WTC11 (cell line): ENCODE measurements around the gene HNRNPA0. TPM values are rescaled to one million over a fixed set of nuclear protein-coding genes. Genes with fewer than 3 reads are reported as not detected.
A peak's percentile ranks its signal among the peaks of the same experiment; 100 is the strongest.

Experiments
- ATAC-seq: fragments of 200-7000 bp; cut with Tn5 transposase; 2 replicates; pipeline ENCODE4 v1.10.0; 2021; ENCODE audit warnings: mild to moderate bottlenecking, moderate library complexity
- CTCF ChIA-PET: fragments of 300-600 bp; sonication (Branson Sonifier 250); formaldehyde crosslinking; loops from one replicate; lab custom pipeline; 2021; ENCODE audit warnings: antibody characterized with exemption; lab: Charles Lee
- POLR2A ChIA-PET: fragments of 350-600 bp; sonication (Branson Sonifier 250); formaldehyde crosslinking; loops from one replicate; lab custom pipeline; 2021; ENCODE audit warnings: antibody characterized with exemption; lab: Charles Lee
- DNase-seq: peaks from one replicate; pipeline ENCODE4 v3.0.0; 2021; ENCODE audit warnings: low spot score
- H3K27ac Mint-ChIP-seq: 2 replicates; pipeline ENCODE4 v1.8.0; 2021; ENCODE audit warnings: mixed read lengths
- H3K27me3 Mint-ChIP-seq: 2 replicates; pipeline ENCODE4 v1.8.0; 2021; ENCODE audit warnings: low read depth, mild to moderate bottlenecking, moderate library complexity, mixed read lengths
- H3K36me3 Mint-ChIP-seq: 2 replicates; pipeline ENCODE4 v1.8.0; 2021; ENCODE audit warnings: mixed read lengths
- H3K4me1 Mint-ChIP-seq: 2 replicates; pipeline ENCODE4 v1.8.0; 2022; ENCODE audit warnings: mixed read lengths
- H3K4me3 Mint-ChIP-seq: 2 replicates; pipeline ENCODE4 v1.8.0; 2021; ENCODE audit warnings: mild to moderate bottlenecking, moderate library complexity, mixed read lengths
- H3K9me3 Mint-ChIP-seq: 2 replicates; pipeline ENCODE4 v1.8.0; 2021; ENCODE audit warnings: mixed read lengths
- ATF1 ChIP-seq: sonication (generic); formaldehyde crosslinking; IDR thresholded peaks from 2 replicates; pipeline ENCODE4 v1.8.1; 2023; ENCODE audit warnings: mild to moderate bottlenecking, moderate library complexity, missing genetic modification reagents
- CREM ChIP-seq: sonication (generic); formaldehyde crosslinking; IDR thresholded peaks from 2 replicates; pipeline ENCODE4 v1.8.1; 2022; ENCODE audit warnings: mild to moderate bottlenecking, missing genetic modification reagents, moderate library complexity
- ELF4 ChIP-seq: sonication (generic); formaldehyde crosslinking; IDR thresholded peaks from 2 replicates; pipeline ENCODE4 v1.8.1; 2022; ENCODE audit warnings: low read depth, mild to moderate bottlenecking, moderate library complexity, missing genetic modification reagents
- NR1H2 ChIP-seq: sonication (generic); formaldehyde crosslinking; IDR thresholded peaks from 2 replicates; pipeline ENCODE4 v1.9.0; 2021; ENCODE audit warnings: mild to moderate bottlenecking, moderate library complexity, missing genetic modification reagents
- SMAD4 ChIP-seq: sonication (generic); formaldehyde crosslinking; IDR thresholded peaks from 2 replicates; pipeline ENCODE4 v1.8.0; 2022; ENCODE audit warnings: mild to moderate bottlenecking, missing genetic modification reagents
- TEAD4 ChIP-seq: sonication (generic); formaldehyde crosslinking; IDR thresholded peaks from 2 replicates; pipeline ENCODE4 v1.8.0; 2022; ENCODE audit warnings: mild to moderate bottlenecking, missing genetic modification reagents
- TP53 ChIP-seq: sonication (generic); formaldehyde crosslinking; IDR thresholded peaks from 2 replicates; pipeline ENCODE4 v1.8.1; 2023; ENCODE audit warnings: mild to moderate bottlenecking, missing genetic modification reagents
- ZNF317 ChIP-seq: sonication (generic); formaldehyde crosslinking; IDR thresholded peaks from 2 replicates; pipeline ENCODE4 v1.8.1; 2023; ENCODE audit warnings: low read depth, mild to moderate bottlenecking, moderate library complexity, missing genetic modification reagents, borderline replicate concordance
- total RNA-seq: library from RNA; stranded (reverse); gene quantifications from 3 replicates; pipeline ENCODE4 v1.2.3, GENCODE V29; 2021
- TF ChIP-seq, protein P1 (sequence below): sonication (generic); formaldehyde crosslinking; IDR thresholded peaks from 2 replicates; pipeline ENCODE4 v1.8.1; 2023; ENCODE audit warnings: mild to moderate bottlenecking, missing genetic modification reagents, moderate library complexity
- TF ChIP-seq, protein P2 (sequence below): sonication (generic); formaldehyde crosslinking; IDR thresholded peaks from 2 replicates; pipeline ENCODE4 v1.8.1; 2023; ENCODE audit warnings: mild to moderate bottlenecking, moderate library complexity, missing genetic modification reagents
- TF ChIP-seq, protein P3 (sequence below): sonication (generic); formaldehyde crosslinking; IDR thresholded peaks from 2 replicates; pipeline ENCODE4 v1.8.0; 2022; ENCODE audit warnings: mild to moderate bottlenecking, missing genetic modification reagents
- TF ChIP-seq, protein P4 (sequence below): fragments of 250-450 bp; sonication (Bioruptor Pico); IDR thresholded peaks from 2 replicates; pipeline ENCODE4 v1.8.0; 2021; ENCODE audit warnings: mild to moderate bottlenecking
- TF ChIP-seq, protein P5 (sequence below): sonication (generic); formaldehyde crosslinking; IDR thresholded peaks from 2 replicates; pipeline ENCODE4 v1.8.0; 2023; ENCODE audit warnings: missing genetic modification reagents, mild to moderate bottlenecking, borderline replicate concordance
- TF ChIP-seq, protein P6 (sequence below): sonication (generic); formaldehyde crosslinking; conservative IDR thresholded peaks from 2 replicates; pipeline ENCODE4 v1.8.1; 2022; ENCODE audit warnings: mild to moderate bottlenecking, missing genetic modification reagents

The HNRNPA0 gene
- total RNA-seq, 1 experiment from 2014 or later: 66.6 TPM

DNA sequence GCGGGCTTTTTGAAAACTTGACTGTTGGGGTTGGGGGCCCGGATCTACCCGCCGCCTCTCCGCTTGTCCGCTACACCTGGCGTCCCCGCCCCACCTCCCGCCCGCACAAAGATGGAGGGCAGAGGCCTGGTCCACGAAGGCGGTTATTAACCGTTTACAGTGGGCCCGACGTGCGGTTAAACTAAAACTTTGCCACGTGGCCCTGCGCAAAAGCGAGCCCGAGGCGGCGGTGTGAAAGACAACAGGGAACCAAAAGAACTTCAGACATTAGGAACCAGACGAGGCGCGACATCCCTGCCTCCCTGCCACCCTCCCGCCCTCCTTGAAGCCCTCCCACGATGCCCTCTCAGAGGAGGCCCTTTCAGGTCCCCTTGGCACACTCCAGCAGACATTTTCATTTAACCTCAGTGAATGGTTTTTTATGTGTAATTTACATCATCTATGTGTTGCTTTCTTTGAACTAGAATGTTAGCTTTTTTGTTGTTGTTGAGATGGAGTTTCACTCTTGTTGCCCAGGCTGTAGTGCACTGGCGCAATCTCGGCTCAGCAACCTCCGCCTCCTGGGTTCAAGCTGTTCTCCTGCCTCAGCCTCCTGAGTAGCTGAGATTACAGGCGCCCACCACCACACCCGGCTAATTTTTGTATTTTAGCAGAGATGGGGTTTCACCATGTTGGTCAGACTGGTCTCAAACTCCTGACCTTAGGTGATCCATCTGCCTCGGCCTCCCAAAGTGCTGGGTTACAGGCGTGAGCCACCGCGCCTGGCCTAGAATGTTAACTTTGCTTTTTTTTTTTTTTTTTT is 999 bp upstream of the HNRNPA0 start:
- Mint-ChIP-seq H3K36me3 (peaks cover 19% of the 10 kb centered on the region), H3K27ac (peak overlapping the region; percentile 95), H3K9me3 (peaks cover 5% of the 10 kb centered on the region), H3K4me3 (peak overlapping the region; percentile 95), H3K4me1 (peaks cover 22% of the 10 kb centered on the region), H3K27me3 (peaks cover 35% of the 10 kb centered on the region)
- DNase-seq (no peak), ATAC-seq (peak; percentile 21)
- ChIA-PET POLR2A (interaction anchor here (3.8 kb wide), 1 partner anchor 19 kb away, joined by 20 read pairs; the partner anchor contains the start of gene KLHL3), CTCF (interaction anchor here (0.7 to 1.8 kb wide), 4 partner anchors 13 to 126 kb away, joined by 3 to 7 read pairs (median 6); no protein-coding TSS in a partner anchor)
- TF ChIP-seq CREM (CRISPR knock-in tag) (0 out of 2 replicates have a peak, but pooled peaks have one; percentile 32), NR1H2 (no peak), ELF4 (0 out of 2 replicates have a peak, but pooled peaks have one; percentile 38), ZNF317 (CRISPR knock-in tag) (no peak), ATF1 (no peak)
- TF ChIP-seq, protein P1, sequence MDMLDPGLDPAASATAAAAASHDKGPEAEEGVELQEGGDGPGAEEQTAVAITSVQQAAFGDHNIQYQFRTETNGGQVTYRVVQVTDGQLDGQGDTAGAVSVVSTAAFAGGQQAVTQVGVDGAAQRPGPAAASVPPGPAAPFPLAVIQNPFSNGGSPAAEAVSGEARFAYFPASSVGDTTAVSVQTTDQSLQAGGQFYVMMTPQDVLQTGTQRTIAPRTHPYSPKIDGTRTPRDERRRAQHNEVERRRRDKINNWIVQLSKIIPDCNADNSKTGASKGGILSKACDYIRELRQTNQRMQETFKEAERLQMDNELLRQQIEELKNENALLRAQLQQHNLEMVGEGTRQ (CRISPR knock-in tag): peak; percentile 10; the same call in 1 of the 2 replicates
- TF ChIP-seq, protein P2, sequence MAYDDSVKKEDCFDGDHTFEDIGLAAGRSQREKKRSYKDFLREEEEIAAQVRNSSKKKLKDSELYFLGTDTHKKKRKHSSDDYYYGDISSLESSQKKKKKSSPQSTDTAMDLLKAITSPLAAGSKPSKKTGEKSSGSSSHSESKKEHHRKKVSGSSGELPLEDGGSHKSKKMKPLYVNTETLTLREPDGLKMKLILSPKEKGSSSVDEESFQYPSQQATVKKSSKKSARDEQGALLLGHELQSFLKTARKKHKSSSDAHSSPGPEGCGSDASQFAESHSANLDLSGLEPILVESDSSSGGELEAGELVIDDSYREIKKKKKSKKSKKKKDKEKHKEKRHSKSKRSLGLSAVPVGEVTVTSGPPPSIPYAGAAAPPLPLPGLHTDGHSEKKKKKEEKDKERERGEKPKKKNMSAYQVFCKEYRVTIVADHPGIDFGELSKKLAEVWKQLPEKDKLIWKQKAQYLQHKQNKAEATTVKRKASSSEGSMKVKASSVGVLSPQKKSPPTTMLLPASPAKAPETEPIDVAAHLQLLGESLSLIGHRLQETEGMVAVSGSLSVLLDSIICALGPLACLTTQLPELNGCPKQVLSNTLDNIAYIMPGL (CRISPR knock-in tag): 0 out of 2 replicates have a peak, but pooled peaks have one; percentile 7
- TF ChIP-seq, protein P3, sequence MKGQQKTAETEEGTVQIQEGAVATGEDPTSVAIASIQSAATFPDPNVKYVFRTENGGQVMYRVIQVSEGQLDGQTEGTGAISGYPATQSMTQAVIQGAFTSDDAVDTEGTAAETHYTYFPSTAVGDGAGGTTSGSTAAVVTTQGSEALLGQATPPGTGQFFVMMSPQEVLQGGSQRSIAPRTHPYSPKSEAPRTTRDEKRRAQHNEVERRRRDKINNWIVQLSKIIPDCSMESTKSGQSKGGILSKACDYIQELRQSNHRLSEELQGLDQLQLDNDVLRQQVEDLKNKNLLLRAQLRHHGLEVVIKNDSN (CRISPR knock-in tag): no peak; the same call in 1 of the 2 replicates
- TF ChIP-seq, protein P4, sequence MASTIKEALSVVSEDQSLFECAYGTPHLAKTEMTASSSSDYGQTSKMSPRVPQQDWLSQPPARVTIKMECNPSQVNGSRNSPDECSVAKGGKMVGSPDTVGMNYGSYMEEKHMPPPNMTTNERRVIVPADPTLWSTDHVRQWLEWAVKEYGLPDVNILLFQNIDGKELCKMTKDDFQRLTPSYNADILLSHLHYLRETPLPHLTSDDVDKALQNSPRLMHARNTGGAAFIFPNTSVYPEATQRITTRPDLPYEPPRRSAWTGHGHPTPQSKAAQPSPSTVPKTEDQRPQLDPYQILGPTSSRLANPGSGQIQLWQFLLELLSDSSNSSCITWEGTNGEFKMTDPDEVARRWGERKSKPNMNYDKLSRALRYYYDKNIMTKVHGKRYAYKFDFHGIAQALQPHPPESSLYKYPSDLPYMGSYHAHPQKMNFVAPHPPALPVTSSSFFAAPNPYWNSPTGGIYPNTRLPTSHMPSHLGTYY (CRISPR knock-in tag): no peak

DNA sequence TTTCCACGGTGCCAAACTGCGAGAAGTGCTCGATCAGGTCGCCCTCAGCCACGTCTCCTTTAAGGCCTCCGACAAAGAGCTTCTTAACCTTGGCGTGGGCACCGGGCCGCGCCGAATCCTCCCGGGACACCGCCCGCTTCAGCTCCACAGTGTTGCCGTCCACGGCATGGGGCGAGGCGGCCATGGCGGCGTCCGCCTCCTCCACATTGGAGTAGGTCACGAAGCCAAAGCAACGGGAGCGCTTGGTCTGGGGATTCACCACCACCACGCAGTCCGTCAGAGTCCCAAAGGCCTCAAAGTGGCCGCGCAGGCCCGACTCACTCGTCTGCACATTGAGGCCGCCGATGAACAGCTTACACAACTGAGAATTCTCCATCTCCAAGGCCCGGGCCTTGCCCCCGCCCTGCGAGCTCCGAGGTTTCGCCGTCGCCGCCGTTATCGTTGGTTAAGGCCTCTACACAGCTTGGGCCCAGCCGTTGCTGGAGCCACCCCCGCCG is 424 bp downstream of the HNRNPA0 start:
- TF ChIP-seq TEAD4 (CRISPR knock-in tag) (peak; percentile 4; the same call in 1 of the 2 replicates), SMAD4 (CRISPR knock-in tag) (peak; percentile 41; the same call in 1 of the 2 replicates), TP53 (no peak)
- TF ChIP-seq, protein P5, sequence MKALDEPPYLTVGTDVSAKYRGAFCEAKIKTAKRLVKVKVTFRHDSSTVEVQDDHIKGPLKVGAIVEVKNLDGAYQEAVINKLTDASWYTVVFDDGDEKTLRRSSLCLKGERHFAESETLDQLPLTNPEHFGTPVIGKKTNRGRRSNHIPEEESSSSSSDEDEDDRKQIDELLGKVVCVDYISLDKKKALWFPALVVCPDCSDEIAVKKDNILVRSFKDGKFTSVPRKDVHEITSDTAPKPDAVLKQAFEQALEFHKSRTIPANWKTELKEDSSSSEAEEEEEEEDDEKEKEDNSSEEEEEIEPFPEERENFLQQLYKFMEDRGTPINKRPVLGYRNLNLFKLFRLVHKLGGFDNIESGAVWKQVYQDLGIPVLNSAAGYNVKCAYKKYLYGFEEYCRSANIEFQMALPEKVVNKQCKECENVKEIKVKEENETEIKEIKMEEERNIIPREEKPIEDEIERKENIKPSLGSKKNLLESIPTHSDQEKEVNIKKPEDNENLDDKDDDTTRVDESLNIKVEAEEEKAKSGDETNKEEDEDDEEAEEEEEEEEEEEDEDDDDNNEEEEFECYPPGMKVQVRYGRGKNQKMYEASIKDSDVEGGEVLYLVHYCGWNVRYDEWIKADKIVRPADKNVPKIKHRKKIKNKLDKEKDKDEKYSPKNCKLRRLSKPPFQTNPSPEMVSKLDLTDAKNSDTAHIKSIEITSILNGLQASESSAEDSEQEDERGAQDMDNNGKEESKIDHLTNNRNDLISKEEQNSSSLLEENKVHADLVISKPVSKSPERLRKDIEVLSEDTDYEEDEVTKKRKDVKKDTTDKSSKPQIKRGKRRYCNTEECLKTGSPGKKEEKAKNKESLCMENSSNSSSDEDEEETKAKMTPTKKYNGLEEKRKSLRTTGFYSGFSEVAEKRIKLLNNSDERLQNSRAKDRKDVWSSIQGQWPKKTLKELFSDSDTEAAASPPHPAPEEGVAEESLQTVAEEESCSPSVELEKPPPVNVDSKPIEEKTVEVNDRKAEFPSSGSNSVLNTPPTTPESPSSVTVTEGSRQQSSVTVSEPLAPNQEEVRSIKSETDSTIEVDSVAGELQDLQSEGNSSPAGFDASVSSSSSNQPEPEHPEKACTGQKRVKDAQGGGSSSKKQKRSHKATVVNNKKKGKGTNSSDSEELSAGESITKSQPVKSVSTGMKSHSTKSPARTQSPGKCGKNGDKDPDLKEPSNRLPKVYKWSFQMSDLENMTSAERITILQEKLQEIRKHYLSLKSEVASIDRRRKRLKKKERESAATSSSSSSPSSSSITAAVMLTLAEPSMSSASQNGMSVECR (CRISPR knock-in tag): peak; percentile 21; the same call in 1 of the 2 replicates
- TF ChIP-seq, protein P2 (CRISPR knock-in tag): peak; percentile 8; the same call in 1 of the 2 replicates
- TF ChIP-seq, protein P6, sequence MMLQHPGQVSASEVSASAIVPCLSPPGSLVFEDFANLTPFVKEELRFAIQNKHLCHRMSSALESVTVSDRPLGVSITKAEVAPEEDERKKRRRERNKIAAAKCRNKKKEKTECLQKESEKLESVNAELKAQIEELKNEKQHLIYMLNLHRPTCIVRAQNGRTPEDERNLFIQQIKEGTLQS (CRISPR knock-in tag): no peak
- no peaks in the 10 kb centered on the region for H3K9me3 Mint-ChIP-seq
- peak overlapping the region; percentile 95 for H3K4me3 Mint-ChIP-seq
- H3K27ac Mint-ChIP-seq: peak overlapping the region; percentile 93
- H3K27me3 Mint-ChIP-seq: peaks cover 24% of the 10 kb centered on the region
- CTCF ChIA-PET: interaction anchor here (1.4 to 1.7 kb wide), 5 partner anchors 12 to 124 kb away, joined by 5 to 14 read pairs (median 11); partner anchors contain the start of gene KLHL3
- ATAC-seq: no peak
- peaks cover 19% of the 10 kb centered on the region for H3K36me3 Mint-ChIP-seq
- H3K4me1 Mint-ChIP-seq: peaks cover 27% of the 10 kb centered on the region
- DNase-seq: no peak
- POLR2A ChIA-PET: interaction anchor here (0.5 to 3.8 kb wide), 3 partner anchors 18 to 137 kb away, joined by 3 to 20 read pairs (median 8); partner anchors contain the start of genes KLHL3 and PKD2L2
